Glutamatergic neuron (in vitro differentiated cells): ENCODE measurements around the gene FASTK. TPM values are rescaled to one million over a fixed set of nuclear protein-coding genes. Genes with fewer than 3 reads are reported as not detected.
A peak's percentile ranks its signal among the peaks of the same experiment; 100 is the strongest.

ENCODE experiments used
- DNase-seq: peaks from one replicate; pipeline ENCODE4 v3.0.0; 2022
- H3K27ac Mint-ChIP-seq: one replicate; pipeline ENCODE4 v1.8.0; 2020; ENCODE audit warnings: mild to moderate bottlenecking, mixed read lengths, inconsistent platforms; ENCODE audit not compliant: unreplicated experiment
- H3K27me3 Mint-ChIP-seq: one replicate; pipeline ENCODE4 v1.8.0; 2020; ENCODE audit warnings: mild to moderate bottlenecking, moderate library complexity, mixed read lengths, inconsistent platforms; ENCODE audit not compliant: unreplicated experiment
- H3K36me3 Mint-ChIP-seq: one replicate; pipeline ENCODE4 v1.8.0; 2020; ENCODE audit warnings: mild to moderate bottlenecking, mixed read lengths, inconsistent platforms; ENCODE audit not compliant: unreplicated experiment
- H3K4me1 Mint-ChIP-seq: one replicate; pipeline ENCODE4 v1.8.0; 2020; ENCODE audit warnings: mild to moderate bottlenecking, low read depth, mixed read lengths, inconsistent platforms; ENCODE audit not compliant: unreplicated experiment
- H3K4me3 Mint-ChIP-seq: one replicate; pipeline ENCODE4 v1.8.0; 2020; ENCODE audit warnings: mild to moderate bottlenecking, mixed read lengths, inconsistent platforms; ENCODE audit not compliant: unreplicated experiment
- H3K9me3 Mint-ChIP-seq: one replicate; pipeline ENCODE4 v1.8.0; 2020; ENCODE audit warnings: mild to moderate bottlenecking, moderate library complexity, mixed read lengths, inconsistent platforms; ENCODE audit not compliant: unreplicated experiment
- CTCF ChIP-seq: fragments of 200-600 bp; sonication (generic); IDR thresholded peaks from one replicate; pipeline ENCODE4 v1.5.0; 2021; ENCODE audit not compliant: partially characterized antibody, unreplicated experiment
- total RNA-seq: library from RNA; stranded (reverse); fragmentation: NEBNext Ultra II Directional; extraction: Animal tissue kit (Norgen Biotek cat#: 25700); gene quantifications from one replicate; pipeline ENCODE4 v1.2.1, GENCODE V29; 2021; ENCODE audit not compliant: unreplicated experiment

The FASTK gene
- total RNA-seq, 1 donor from 2014 or later, result 64.7 TPM

- peak overlapping the region; percentile 83 for H3K4me3 Mint-ChIP-seq
- H3K36me3 Mint-ChIP-seq, result no peaks in the 10 kb centered on the region
- peaks cover 9% of the 10 kb centered on the region for H3K9me3 Mint-ChIP-seq
- TF ChIP-seq CTCF, result no peak
- no peak for DNase-seq
- H3K4me1 Mint-ChIP-seq, result peaks cover 21% of the 10 kb centered on the region
- peaks cover 18% of the 10 kb centered on the region for H3K27me3 Mint-ChIP-seq
- peak overlapping the region; percentile 46 for H3K27ac Mint-ChIP-seq
Measured at GRCh38 chr7:151061213-151062110, 19.1 kb downstream of the FASTK start.

- TF ChIP-seq CTCF, result no peak
- peaks cover 19% of the 10 kb centered on the region for H3K27me3 Mint-ChIP-seq
- H3K4me1 Mint-ChIP-seq, result peaks cover 21% of the 10 kb centered on the region
- peak overlapping the region; percentile 78 for H3K27ac Mint-ChIP-seq
- H3K9me3 Mint-ChIP-seq, result peaks cover 9% of the 10 kb centered on the region
- H3K4me3 Mint-ChIP-seq, result peak overlapping the region; percentile 83
- no peak for DNase-seq
- H3K36me3 Mint-ChIP-seq, result no peaks in the 10 kb centered on the region
Measured at GRCh38 chr7:151060416-151061212, 20.0 kb downstream of the FASTK start.

GRCh38 chr7:151060113-151060415 lies 20.5 kb downstream of the FASTK start:
- Mint-ChIP-seq H3K4me1 (peaks cover 21% of the 10 kb centered on the region), H3K27me3 (peaks cover 19% of the 10 kb centered on the region), H3K36me3 (no peaks in the 10 kb centered on the region), H3K4me3 (peak overlapping the region; percentile 83), H3K27ac (peak overlapping the region; percentile 78), H3K9me3 (peaks cover 9% of the 10 kb centered on the region)
- TF ChIP-seq CTCF, result peak; percentile 45
- no peak for DNase-seq

- H3K4me1 Mint-ChIP-seq, result peaks cover 21% of the 10 kb centered on the region
- H3K9me3 Mint-ChIP-seq, result peaks cover 9% of the 10 kb centered on the region
- peak within 1 kb of the TSS; percentile 99 for H3K4me3 Mint-ChIP-seq
- TF ChIP-seq CTCF, result peak; percentile 77
- DNase-seq, result peak; percentile 65
- peak within 1 kb of the TSS; percentile 99 for H3K27ac Mint-ChIP-seq
- H3K27me3 Mint-ChIP-seq, result peaks cover 22% of the 10 kb centered on the region
- H3K36me3 Mint-ChIP-seq, result no peaks in the 10 kb centered on the region
Measured at GRCh38 chr7:151059367-151060112, 21.1 kb downstream of the FASTK start, which contains the start of gene SLC4A2. TSS of gene SLC4A2 (plus strand) at chr7:151059589. CDS start at chr7:151061988, 2,399 bp downstream.
